Stimulated activated CD4-positive, alpha-beta T cell treated with anti-CD3 and anti-CD28 coated beads, TNF-alpha, amount 100 ng/mL, for 4 hours (primary cell): ENCODE measurements around the gene LRRC25.

Experiments
- DNase-seq, 3 experiments: peaks; one replicate each; pipeline ENCODE4 v3.0.0-alpha.2; 2020; ENCODE audit warnings: low read depth in 3 of 3

The LRRC25 gene

DNA sequence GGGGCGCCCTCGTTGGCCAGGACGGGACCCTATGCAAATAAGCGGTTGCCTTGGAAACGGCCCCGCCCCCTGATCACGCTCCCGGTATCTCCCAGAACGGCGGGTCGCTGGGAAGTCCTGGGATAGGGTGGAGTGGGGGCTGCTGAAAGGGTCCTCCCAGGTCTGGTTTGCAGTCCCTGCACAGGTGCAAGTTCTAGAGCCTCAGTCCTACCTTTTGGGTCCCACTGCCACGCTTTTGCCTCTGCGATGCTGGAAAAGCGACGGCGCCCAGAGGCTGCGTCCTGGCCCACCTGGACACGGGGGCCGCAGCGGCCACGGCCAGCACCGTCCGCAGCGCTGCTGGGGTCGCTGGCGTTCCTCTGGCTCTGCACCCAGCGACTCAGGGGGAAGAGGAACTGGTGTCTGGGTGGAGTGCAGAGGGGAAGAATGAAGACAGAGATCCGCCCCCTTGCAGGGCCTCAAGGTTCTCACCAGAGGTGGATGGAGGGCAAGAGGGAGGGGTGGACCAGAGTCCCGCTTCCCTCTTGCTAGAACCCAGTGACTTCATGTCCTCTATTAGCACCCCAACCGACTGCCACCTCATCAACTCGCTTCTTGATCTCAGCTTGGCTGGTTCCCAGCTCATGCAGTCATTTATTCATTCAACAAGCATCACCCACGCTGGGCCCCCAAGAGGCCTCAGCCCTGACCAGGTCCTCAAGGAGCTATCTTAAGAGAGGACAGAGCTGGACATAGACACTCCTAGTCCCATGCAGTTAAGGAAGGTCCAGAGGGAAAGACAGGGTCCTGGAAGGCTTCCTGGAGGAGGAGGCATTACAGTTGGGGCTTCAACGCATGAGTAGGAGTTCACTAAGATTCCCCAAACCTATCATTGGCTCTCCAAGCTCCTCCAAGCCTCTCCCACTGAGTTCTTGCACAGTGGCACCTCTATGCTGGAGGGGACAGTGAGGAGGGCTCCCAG, at the start of gene LRRC25:
Gene LRRC25 (minus strand): TSS at position 381 of the 961 bp plus-strand sequence. CDS start 659 bp downstream, outside the sequence.
- no peak for DNase-seq

DNA sequence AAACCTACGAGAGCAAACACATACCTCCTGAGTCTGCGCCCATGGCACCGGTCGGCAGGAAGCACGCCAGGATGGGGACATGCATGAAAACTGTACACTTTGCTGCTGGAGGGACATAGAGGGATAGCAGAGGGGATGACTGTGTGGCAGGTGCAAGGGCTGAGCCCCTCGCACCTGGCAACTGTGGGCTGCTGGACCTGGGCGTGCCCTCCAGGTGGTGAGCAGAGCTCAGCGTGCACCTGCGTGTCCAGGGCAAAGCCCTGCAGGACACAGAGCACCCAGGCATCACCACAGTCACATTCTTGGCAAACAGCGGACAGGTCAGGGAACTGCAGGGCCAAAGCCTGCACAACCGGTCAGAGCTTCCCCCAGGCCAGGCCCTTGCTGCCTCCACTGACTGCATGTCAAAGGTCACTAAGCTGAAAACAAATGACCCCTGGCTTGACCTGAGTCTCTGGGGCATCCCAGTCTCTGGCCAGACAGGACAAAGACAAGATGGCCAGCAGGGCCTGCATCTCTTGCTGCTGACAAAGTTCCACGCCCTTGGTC, 49.5 kb upstream of the LRRC25 start:
- DNase-seq, result no peak

DNA sequence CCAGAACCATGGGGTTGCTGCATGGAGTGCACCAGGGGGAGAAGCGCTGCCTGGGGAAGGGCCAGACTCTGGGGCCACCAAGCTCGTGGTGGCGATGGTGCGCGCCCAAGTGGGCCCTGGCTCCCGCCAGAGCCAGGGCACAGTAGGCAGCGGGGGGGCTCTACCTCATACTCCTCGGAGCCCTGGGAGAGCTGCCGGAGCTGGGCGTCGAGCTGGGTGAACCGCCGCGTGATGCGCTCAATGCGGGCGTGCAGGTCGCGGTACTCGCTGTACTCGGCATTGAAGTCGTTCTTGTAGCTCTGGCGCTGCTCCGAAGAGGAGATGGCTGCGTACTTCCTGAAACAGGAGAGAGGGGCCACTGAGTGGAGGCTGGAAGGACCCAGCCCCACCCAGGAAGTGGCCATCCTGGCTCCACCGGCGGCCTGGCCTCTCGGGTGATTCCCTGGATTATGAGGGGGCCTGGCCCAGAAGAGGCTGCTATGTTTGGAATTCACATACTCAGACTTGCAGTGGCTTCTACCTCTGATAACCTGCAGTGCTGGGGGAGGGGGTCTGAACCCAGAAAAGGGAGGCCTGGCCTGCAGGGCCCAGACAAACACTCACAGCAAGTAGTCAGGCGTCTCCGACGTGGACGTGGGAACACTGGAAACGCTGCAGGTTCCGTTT, 48.9 kb upstream of the LRRC25 start:
- no peak for DNase-seq

DNA sequence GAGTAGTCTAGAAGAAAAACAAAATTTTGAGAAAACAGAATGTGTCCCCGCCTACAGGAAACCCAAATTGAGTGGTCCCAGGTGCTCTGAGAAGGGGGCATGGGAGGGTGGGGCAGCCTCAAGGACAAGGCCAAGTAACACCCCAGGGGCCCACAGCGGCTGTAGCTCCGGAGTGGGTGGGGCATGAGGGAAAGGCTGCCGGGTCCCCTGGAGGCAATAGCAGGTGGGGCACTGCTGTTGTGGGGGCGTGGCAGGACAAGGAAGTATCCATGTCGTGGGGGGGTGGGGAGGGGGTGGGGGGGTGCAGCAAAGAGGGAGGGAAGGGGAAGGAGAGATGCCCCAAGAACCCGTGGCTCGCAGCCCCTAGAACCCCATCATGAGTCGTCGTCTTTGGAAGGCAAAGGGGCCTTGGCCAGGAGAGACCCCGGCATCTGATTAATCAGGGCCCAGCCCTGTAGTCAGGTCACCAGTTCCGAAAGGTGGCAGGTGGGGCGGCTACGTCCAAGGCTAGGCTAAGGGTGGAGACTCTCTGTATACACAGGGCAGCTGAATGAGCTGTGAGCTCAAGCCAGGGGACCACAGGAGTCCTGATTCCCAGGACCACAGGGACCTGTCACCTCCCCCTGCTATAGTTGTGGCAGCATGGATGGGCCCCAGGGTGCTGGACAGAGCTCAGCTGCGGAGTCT, 48.0 kb upstream of the LRRC25 start:
- no peak for DNase-seq

DNA sequence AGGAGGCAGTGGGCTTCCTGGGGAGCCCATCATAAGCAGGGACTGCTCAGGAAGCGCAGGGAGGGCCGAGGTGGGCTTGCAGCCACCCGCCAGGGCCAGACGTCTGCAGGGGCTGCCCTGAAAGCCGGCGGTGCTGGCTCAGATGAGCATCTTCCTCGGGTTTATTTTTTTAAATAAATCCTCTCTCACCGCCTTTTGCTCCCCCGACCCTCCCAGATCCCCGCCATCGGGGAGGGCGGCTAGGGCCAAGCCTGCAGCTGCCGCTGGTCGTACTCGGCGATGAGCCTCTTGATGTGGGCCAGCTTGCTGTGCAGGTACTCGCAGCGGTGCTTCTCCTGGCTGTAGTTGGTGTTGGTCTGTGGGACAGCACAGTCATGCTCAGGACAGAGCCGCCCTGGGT, 47.1 kb upstream of the LRRC25 start:
- DNase-seq, result no peak

DNA sequence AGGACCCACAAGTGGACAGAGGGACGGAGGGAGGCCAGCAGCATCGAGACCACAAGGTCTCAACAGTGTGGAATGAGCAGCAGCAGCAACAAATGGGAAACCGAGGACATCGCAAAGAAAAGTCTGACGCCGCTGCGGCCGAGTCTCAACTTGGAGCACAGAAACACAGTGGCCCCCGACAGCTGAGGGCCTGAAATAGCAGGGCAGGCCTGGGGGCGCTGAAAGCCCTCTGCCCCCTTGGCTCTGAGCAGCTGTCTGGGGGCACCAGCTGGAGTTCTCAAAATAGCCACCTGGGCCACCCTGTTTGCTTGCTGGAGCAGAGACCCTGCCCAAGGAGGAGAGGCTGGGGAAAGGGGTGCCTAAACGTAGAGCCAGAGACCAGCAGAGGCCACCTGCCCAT, 46.4 kb upstream of the LRRC25 start:
- DNase-seq, result no peak

DNA sequence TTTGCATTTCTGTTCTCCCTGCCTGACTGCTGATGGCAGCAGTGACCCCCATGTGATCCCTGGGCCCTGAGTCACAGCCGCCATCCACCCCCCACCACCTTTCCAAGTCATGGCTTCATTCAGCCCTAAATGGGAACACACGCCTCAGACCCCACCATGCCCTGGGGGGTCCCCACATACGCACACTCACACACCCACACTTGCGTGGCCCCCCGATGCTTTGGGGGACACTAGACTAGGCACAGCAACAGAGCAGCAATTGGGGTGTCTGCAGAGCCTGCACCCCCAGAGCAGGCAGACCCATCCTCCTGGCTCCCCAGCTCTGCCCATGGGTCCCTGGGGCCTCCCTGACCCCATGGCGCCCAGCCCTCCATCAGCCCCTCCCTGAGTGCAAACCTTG, 46.0 kb upstream of the LRRC25 start:
- DNase-seq, result no peak

DNA sequence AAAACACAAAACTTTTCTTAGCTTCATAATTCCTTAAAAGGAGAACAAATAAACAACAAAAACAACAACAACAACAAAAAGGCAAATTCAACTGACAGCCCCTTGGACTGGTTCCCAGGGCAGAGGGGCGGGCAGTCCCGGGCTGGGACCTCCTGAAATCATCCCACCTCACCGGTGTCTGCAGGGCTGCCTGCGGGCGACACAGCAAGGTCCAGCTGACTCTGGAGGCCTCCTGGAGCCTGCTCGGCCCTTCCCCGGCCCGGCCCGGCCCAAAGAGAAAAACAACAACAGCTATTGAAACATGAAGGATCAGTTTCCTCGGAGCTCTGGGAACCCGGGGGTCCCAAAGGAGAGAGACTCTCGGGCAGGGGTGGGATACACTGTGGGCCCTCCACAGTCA, 45.5 kb upstream of the LRRC25 start:
- no peak for DNase-seq

DNA sequence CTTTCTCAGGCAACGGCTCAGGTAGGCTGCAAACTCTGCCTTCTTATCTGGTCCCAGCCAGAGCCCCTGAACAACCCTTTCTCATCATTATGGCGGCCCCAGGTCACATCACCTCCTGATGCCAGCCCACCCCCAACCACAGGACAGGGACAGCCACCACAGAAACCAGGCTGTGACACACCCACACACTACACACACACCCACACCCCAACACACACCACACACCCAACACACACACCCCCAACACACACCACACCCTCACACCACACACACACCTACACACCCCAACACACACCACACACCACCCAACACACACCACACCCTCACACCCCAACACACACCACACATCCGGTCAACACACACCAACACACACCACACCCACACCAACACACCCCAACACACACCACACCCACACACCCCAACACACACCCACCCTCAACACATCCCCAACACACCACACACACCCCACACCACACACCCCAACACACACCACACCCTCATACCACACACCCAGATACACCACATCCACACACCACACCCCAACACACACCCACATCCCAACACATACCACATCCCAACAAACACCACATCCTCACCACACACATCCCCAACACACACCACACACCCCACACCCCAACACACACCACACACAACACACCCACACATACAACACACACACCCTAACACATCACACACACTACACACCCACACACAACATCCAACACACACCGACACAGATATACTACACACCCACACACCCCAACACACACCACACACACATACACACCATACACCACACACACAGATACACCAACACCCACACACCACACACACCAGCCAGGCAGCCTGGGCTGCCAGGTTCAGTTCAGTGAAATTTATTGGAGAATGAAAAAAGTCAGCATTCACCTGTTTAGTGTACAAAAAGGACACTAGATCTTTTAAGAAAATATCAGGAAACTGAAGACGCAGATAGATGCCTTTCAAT, 44.7 kb upstream of the LRRC25 start:
- no peak for DNase-seq

DNA sequence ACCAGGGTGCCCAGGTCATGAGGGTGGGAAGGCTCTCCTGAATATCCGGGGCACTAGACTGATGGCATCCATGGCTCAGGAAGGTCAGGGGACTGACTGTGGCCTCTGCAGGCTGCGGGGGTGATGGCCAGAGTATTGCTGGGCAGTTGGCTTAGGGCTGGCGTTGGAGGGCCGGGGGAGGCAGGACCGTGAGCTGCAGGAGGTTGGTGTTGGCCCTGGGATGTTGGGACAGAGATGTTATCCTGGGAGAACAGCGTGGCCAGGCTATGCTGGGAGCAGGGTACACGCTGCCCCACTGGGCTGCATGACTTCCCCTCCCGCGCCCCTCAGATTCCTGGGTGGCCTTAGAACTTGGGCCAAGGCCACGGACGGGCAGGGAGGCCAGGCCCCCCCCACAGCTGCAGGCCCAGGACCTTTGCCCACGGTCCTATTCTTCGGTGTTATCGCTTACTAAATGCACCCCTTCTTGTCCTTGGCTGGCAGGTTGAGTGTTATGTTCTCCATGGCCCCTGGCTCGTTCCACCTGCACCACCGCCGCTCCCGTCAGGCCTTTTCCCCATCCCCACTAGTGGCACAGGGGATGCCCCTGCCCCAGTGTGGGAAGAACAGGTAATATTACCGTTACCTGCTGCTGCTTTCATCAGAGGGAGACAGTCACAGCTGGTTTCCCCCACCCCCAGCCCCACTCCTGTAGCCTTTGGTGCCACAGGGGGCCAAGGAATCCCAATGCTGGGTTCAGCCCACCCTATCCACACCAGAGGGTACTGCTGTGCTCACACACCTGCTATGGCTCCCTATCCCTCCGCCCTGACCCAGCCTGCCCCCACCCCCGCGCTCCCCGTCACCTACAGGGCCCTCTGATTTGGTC, 43.7 kb upstream of the LRRC25 start:
- DNase-seq, result no peak

DNA sequence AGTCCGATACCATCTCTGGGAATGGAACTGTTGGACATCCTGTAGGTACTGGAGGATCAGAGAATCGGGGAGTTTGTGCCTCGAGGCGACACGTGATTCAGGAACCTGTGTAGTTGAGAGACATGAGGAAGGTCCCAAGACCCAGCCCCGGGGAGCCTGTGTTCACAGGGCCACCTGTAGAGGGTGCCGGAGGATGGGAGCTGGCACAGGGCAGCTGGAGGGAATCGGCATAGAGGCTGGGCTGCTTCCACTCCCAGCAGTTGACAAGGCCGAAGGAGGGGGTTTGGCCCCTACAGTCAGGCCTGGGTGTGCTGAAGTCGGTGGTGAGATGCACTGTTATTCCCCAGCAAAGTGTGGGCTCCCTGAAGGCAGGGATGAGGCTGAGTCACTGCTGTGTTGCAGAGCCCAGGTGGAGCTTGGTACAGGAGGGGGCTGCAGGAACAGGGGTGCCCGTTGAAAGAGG, 43.0 kb upstream of the LRRC25 start:
- no peak for DNase-seq

DNA sequence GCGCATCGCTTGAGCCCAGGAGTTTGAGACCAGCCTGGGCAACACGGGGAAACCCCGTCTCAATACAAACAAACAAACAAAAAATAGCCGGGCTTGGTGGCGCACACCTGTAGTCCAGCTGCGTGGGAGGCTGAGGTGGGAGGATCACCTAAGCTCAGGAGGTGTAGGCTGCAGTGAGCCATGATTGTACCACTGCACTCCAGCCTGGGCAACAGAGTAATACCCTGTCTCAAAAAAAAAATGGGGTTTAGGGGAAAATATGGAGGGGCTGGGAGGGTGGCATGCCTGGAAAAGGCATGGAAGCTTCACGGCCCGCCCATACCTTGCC, 42.5 kb upstream of the LRRC25 start:
- DNase-seq, result no peak

DNA sequence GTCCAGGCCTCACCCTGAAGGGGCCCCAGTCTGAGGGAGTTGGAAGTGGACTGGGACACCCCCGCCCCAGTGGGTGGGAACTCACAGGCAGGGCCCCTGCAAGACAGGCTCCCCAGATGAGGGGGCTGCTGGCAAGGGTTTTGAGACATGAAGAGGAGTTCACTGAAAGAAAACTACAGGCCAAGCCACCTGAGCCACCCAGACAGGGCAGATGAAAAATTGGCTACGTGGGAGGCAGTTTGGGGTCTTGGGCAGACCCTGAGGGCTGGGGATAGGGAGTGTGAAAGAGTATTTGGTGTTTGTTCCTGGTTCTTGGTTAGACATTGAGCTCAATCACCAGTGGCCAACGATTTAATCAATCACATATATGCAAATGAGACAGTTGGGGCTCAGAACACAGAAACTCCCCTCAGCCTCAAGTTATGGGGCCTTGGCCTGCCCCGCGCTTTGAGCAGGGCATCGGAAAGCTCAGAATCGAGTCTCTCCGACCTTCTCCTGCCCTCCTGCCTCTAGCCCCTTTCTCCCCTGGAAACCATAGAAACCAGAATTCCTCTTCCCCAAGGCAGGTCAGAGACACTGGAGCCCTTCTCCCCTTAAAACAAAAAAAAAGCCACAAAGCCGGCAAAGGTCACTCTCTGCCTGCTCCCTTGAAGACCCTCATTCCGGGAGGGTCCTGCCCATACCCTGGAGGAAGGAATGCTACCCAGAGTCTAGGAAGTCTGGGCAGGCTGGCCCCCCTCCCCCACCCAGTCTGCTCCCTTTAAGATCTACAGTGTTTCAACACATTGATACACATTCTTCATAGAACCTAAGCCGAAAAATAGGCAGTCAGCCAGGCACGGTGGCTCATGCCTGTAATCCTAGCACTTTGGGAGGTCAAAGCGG, 41.8 kb upstream of the LRRC25 start:
- DNase-seq, result no peak

DNA sequence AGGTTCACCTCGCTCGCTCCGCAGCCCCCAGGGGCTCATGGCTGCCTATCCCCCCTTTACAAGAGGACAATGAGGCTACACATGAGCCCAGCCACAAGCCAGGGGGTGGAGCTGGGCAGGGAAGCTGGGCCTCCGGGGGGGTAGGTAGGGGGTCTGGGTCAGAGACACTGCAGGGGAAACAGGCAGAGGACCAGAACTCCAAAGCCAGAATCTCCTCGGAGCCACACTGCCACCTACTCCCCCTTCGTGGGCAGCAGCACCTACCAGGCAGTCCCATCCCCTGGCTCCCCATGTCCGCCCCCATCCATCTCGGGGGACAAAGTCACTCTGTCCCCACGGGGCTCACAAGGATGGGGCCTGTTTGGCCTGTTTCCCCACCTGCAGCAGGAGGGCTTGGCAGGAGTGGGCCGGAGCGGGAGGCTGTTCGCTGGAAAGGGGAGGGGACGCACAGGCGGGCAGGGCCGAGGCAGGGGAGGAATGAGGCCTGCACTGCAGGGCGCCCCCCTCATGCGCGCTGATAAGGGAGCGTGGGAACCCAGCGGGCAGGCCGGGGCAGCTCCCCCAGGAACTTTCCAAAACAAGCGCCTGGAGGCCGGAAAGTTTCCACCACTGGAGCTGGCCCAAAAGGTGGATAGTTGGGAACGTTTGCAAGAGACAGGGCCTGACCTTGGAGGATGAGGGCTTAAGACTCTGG, 41.1 kb upstream of the LRRC25 start:
- no peak for DNase-seq

DNA sequence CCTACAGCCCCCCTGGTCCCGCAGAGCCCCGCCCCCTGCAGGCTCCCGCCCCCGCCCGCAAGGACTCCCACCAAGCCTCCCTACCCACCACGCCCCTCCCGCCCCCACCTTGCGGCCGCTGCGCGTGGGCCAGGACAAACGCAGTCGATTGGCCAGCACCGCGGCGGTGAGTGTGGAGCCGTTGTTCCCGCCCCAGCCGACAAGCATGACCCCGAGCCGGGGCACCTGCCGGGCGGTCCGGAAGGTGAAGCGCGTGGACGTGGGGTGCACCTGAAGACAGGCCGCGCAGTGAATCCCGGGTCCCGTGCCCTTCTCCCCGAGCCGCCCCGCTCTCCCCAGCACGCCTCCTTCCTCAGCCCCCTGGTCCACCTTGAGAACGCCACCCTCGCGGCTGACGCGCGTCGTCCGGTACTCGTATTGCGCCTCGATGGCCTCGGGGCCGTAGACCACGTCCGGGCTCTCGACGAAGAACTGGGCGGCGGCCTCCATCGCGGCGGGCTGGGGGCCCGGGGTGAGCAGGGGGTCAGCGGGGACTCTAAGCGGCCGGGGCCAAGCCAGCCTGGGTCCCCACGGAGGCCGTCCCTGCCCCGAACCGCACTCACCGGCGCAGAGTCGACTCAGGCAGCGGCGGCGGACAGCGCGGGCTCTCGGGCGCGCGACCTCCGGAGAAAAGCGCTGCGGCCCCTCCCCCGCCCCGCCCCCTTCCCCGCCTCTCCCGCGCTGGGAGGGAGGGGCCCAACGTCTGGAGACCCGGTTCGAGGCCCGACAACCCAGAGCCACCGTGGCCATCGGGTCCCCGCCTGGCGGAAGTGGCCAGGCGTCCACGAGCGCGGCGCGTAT, 40.3 kb upstream of the LRRC25 start, which contains the start of gene ISYNA1:
Gene ISYNA1 (minus strand): TSS at position 643 of the 840 bp plus-strand sequence. CDS start 154 bp downstream, at position 489.
- DNase-seq, result peak in 2 of 3 experiments; percentile 41 to 49

DNA sequence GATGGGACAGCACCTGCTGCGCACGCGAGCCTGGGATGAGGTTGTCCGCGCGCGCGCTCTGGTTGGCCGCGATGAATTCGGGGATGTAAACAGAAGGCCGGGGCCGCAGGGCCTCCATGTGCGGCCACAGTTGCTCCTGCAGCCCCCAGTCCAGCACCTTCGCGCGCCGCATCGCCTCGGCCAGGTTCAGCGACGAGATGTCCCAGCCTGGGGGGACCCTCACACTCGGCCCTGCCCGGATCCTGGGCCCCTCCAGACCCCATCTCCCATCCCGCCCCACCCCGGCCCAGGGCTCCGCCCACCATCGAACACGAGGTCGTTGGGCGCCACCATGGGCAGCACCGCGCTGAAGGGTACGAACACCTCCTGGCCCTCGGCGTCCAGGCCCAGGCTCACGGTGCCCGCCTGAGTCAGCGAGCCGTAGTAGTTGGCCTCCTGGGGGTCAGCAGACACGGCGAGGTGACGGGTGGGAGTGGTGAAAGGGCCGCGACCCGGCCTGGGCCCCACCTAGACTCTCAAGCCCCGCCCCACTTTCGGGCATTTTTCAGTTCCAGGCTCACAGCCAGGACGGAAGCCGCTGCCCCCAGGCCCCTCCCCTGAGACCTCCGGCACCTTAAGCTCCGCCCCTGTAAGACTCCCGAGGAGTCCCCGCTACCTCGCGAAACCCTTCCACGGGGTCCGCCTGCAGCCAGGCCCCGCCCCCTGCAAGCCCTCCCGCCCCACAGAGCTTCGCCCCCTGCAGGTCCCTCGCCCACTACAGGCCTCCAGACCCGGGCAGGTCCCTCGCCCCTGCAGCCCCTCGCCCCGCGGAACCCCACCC, 39.5 kb upstream of the LRRC25 start:
- peak in 2 of 3 experiments; percentile 60 to 63 for DNase-seq
